SK-N-MC (cell line): ENCODE data around the gene ZNF74.

ENCODE experiments used
- EZH2 ChIP-seq: fragments of 200-600 bp; sonication (generic); IDR thresholded peaks from one replicate; pipeline ENCODE4 v1.6.1; 2017; ENCODE audit warnings: antibody characterized with exemption
- POLR2AphosphoS5 ChIP-seq: IDR thresholded peaks from 2 replicates; pipeline ENCODE4 v1.6.1; 2012; ENCODE audit warnings: mild to moderate bottlenecking, low read depth, low read length, borderline replicate concordance

DNA sequence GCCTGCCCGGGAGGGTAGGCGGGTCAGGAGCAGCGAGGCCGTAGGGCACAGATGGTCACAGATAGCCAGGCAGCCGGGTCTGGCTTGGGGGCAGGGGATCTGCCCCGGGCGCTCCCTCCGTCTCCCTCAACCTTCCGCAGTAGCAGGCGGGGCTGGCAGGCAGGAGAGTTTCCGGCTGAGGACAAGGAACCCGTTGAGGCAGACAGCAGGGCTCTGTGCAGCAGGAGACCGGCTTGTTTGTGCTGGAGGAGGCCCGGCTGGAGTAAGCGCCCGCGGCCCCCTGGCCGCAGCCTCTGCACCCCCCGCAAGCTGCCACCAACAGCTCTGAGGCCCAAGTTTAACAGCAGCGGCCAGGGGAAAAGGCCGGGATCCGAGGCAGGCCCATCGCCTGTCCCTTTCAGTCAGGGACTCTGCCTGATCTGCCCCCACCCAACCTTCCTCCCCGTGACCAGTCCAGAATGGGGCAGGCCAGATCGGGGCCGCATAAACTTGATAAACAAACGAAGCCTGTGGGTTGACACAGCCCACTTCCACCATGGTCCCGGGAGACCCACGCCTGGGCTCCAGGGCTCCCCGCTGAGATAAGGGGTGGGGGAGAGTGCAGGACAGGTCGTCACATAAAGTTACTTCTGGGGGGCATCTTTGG, 30.1 kb downstream of the ZNF74 start:
- TF ChIP-seq EZH2 (no peak), POLR2AphosphoS5 (no peak; the same call in 1 of the 2 replicates)
